ENCODE measurements around the gene ZNF586.

- TF ChIP-seq, protein P1, sequence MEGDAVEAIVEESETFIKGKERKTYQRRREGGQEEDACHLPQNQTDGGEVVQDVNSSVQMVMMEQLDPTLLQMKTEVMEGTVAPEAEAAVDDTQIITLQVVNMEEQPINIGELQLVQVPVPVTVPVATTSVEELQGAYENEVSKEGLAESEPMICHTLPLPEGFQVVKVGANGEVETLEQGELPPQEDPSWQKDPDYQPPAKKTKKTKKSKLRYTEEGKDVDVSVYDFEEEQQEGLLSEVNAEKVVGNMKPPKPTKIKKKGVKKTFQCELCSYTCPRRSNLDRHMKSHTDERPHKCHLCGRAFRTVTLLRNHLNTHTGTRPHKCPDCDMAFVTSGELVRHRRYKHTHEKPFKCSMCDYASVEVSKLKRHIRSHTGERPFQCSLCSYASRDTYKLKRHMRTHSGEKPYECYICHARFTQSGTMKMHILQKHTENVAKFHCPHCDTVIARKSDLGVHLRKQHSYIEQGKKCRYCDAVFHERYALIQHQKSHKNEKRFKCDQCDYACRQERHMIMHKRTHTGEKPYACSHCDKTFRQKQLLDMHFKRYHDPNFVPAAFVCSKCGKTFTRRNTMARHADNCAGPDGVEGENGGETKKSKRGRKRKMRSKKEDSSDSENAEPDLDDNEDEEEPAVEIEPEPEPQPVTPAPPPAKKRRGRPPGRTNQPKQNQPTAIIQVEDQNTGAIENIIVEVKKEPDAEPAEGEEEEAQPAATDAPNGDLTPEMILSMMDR (IDR thresholded peaks at IDR 0.05): no peak
- TF ChIP-seq POLR2A (IDR thresholded peaks at IDR 0.05) (no peak), POLR2AphosphoS5 (IDR thresholded peaks at IDR 0.05) (no peak), EP300 (IDR thresholded peaks at IDR 0.05) (no peak)
Observed at GRCh38 chr19:57748029-57748428, 21.4 kb upstream of the ZNF586 start.

Data from upper lobe of left lung (tissue), 4 donors.